Measurements from ENCODE around the gene EFNB1. TPM values are rescaled to one million over a fixed set of nuclear protein-coding genes. Genes with fewer than 3 reads are reported as not detected.

EFNB1 gene
- polyA plus RNA-seq, 3 donors, result 4.7 to 6.6 (median 5.4) TPM

- peak overlapping the region; percentile 31 for H2AFZ ChIP-seq (ENCODE audit: insufficient read depth, low read depth, low read length, poor library complexity, severe bottlenecking)
- no peak overlapping the region for H3K4me2 ChIP-seq (replicated peaks; ENCODE audit: extremely low read depth, low read length, poor library complexity, severe bottlenecking)
- H3K27ac ChIP-seq (ENCODE audit: low read depth in 1 of 2, low read length in 2 of 2), result peak overlapping the region; percentile 44 to 62
- no peak for TF ChIP-seq CTCF (IDR thresholded peaks at IDR 0.05)
- intact Hi-C loops (cut with micrococcal nuclease), result no loop called here
- no peak overlapping the region for H3K9ac ChIP-seq (ENCODE audit: insufficient read depth, low read length, poor library complexity, severe bottlenecking)
- peaks cover 0 to 3% (median 0%) of the 10 kb centered on the region in 7 donors for H3K9me3 Mint-ChIP-seq
- no peaks in the 10 kb centered on the region for H3K79me2 ChIP-seq (ENCODE audit: insufficient read depth, low read length)
- H3K27me3 ChIP-seq (ENCODE audit: control insufficient read depth in 2 of 2, insufficient read depth in 2 of 2, low read length in 2 of 2), result no peaks in the 10 kb centered on the region
- no CpG with 5 or more reads among the region's 2 CpGs for WGBS (ENCODE audit: insufficient coverage)
- no peak for DNase-seq
- peaks cover 0 to 7% (median 0%) of the 10 kb centered on the region in 3 donors for H3K27me3 Mint-ChIP-seq (ENCODE audit: low read depth in 3 of 3)
- H3K4me1 Mint-ChIP-seq, result peaks cover 29% of the 10 kb centered on the region
- H4K20me1 ChIP-seq (ENCODE audit: insufficient read depth, low read length), result no peaks in the 10 kb centered on the region
- H3K27ac Mint-ChIP-seq, result peak overlapping the region in 3 of 7 donors; percentile 35 to 85 (median 60)
- no peak overlapping the region for H3K4me3 Mint-ChIP-seq
- H3K4me1 ChIP-seq (ENCODE audit: control insufficient read depth in 1 of 2, insufficient read depth in 2 of 2, low read length in 2 of 2), result peaks cover 28 to 44% of the 10 kb centered on the region in 2 donors
- peaks cover 8 to 17% of the 10 kb centered on the region in 2 donors for H3K36me3 Mint-ChIP-seq
- H3K4me3 ChIP-seq (replicated peaks in 1 of 3; ENCODE audit: low read depth in 2 of 3, low read length in 3 of 3), result no peak overlapping the region
- H3K9me3 ChIP-seq (replicated peaks in 1 of 2; ENCODE audit: control insufficient read depth in 1 of 2, insufficient read depth in 1 of 2, low read length in 2 of 2), result no peaks in the 10 kb centered on the region
- peaks cover 3 to 4% of the 10 kb centered on the region in 2 donors for H3K36me3 ChIP-seq (replicated peaks in 1 of 2; ENCODE audit: control insufficient read depth in 1 of 2, insufficient read depth in 2 of 2, low read length in 2 of 2)
These were observed 13.5 kb downstream of the EFNB1 start for GRCh38 chrX:68842351-68842750.

GRCh38 chrX:68842781-68843581 is 14.2 kb downstream of the EFNB1 start:
- H3K36me3 Mint-ChIP-seq, result peaks cover 8 to 17% of the 10 kb centered on the region in 2 donors
- H3K4me1 Mint-ChIP-seq, result peaks cover 29% of the 10 kb centered on the region
- peaks cover 0 to 7% (median 3%) of the 10 kb centered on the region in 3 donors for H3K27me3 Mint-ChIP-seq (ENCODE audit: low read depth in 3 of 3)
- intact Hi-C loops (cut with micrococcal nuclease), result no loop called here
- no peak overlapping the region for H3K4me3 Mint-ChIP-seq
- Histone ChIP-seq H3K27me3 (ENCODE audit: control insufficient read depth in 2 of 2, insufficient read depth in 2 of 2, low read length in 2 of 2) (no peaks in the 10 kb centered on the region), H3K36me3 (replicated peaks in 1 of 2; ENCODE audit: control insufficient read depth in 1 of 2, insufficient read depth in 2 of 2, low read length in 2 of 2) (peaks cover 3 to 4% of the 10 kb centered on the region in 2 donors), H3K4me1 (ENCODE audit: control insufficient read depth in 1 of 2, insufficient read depth in 2 of 2, low read length in 2 of 2) (peaks cover 28 to 44% of the 10 kb centered on the region in 2 donors), H3K4me2 (replicated peaks; ENCODE audit: extremely low read depth, low read length, poor library complexity, severe bottlenecking) (peak overlapping the region; percentile 22), H3K4me3 (replicated peaks in 1 of 3; ENCODE audit: low read depth in 2 of 3, low read length in 3 of 3) (no peak overlapping the region), H2AFZ (ENCODE audit: insufficient read depth, low read depth, low read length, poor library complexity, severe bottlenecking) (peak overlapping the region; percentile 31), H3K27ac (ENCODE audit: low read depth in 1 of 2, low read length in 2 of 2) (peak overlapping the region; percentile 44 to 62), H3K79me2 (ENCODE audit: insufficient read depth, low read length) (no peaks in the 10 kb centered on the region), H3K9me3 (replicated peaks in 1 of 2; ENCODE audit: control insufficient read depth in 1 of 2, insufficient read depth in 1 of 2, low read length in 2 of 2) (no peaks in the 10 kb centered on the region), H4K20me1 (ENCODE audit: insufficient read depth, low read length) (no peaks in the 10 kb centered on the region), H3K9ac (ENCODE audit: insufficient read depth, low read length, poor library complexity, severe bottlenecking) (peak overlapping the region; percentile 12)
- no peak for TF ChIP-seq CTCF (IDR thresholded peaks at IDR 0.05)
- peak overlapping the region in 6 of 7 donors; percentile 21 to 85 (median 62) for H3K27ac Mint-ChIP-seq
- peaks cover 0 to 3% (median 0%) of the 10 kb centered on the region in 7 donors for H3K9me3 Mint-ChIP-seq
- peak; percentile 38 to 48 (median 44) for DNase-seq
- WGBS (ENCODE audit: insufficient coverage), result 0% methylated on average over 2 of the region's 12 CpGs

Measured in CD14-positive monocyte (primary cell).